ENCODE data around the gene KIF13A. TPM values are rescaled to one million over a fixed set of nuclear protein-coding genes. Genes with fewer than 3 reads are reported as not detected.

KIF13A gene
- total RNA-seq, 1 experiment from 2014 or later, result 60.1 TPM

DNA sequence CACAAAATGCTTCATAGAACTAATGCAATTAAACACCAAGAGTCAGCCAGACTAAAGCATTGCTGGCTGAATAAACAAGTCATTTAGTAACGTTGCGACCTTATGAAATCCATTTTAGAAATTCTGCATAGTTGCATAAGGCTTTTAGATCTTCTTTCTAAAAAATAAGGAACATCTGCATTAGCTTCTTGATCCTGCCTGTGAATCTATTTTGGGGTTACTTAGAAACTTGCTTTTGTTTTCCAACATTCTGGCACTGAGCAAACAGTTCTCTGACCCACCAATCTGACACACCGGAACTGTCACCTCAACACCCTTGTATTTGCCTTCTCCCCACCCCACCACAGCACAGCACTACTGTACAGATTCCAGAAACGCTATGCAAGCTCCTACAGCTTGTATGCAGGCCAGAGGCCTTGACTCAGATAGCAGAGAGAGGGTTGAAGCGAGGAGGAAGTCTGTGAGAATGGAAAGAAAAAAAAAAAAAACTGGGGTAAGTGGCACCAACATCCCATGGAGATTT lies 55.0 kb downstream of the KIF13A start:
- DNase-seq (ENCODE audit: low read depth), result peak; percentile 97

DNA sequence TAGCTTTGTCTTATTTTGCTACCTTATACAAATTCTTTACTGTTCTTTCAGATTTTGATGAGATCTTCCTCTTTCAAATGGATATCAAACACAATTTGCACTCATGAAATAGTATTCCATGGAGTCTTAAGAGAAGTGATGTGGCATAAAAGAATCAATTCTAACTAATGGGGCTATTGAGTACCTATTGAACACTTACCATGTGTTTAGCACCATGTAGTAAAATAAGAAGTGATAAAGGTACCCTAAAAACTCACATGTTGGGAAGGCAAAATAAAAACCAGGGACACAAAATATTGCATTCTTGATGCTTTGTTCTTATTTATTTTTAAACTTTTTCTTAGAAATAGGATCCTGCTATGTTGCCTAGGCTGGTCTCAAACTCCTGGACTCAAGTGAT lies 56.2 kb downstream of the KIF13A start:
- DNase-seq (ENCODE audit: low read depth), result no peak

DNA sequence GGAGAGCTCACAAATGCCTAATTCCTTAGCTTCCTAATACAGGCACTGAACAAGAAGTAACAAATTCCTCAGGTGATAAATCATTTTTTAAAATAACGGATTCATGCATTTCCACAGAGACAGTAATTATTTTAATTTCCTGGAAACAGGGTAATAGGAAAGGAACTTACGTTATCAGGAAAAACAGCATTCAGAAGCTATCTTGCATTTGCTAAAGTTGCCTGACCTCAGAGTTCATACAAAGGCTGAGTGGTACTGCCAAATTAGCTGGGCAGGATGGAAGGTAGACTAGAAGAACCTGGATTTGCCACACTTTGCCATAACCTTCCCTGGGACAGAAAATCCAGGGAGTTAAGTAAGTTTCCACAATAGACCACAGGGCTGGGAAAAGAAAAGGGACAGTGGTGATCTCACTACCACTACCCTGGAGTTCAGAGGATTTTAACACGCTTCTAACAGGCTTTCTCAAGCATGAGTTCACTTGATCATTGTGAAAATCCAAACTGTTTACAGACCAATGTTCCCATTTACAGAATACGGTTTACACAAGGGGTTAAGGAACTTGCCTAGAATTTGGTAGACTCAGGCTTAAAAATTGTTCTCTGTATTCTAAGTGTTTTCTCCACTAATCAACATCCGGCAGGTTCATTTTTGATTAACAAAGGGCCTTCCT lies 57.0 kb downstream of the KIF13A start:
- peak; percentile 70 for DNase-seq (ENCODE audit: low read depth)

DNA sequence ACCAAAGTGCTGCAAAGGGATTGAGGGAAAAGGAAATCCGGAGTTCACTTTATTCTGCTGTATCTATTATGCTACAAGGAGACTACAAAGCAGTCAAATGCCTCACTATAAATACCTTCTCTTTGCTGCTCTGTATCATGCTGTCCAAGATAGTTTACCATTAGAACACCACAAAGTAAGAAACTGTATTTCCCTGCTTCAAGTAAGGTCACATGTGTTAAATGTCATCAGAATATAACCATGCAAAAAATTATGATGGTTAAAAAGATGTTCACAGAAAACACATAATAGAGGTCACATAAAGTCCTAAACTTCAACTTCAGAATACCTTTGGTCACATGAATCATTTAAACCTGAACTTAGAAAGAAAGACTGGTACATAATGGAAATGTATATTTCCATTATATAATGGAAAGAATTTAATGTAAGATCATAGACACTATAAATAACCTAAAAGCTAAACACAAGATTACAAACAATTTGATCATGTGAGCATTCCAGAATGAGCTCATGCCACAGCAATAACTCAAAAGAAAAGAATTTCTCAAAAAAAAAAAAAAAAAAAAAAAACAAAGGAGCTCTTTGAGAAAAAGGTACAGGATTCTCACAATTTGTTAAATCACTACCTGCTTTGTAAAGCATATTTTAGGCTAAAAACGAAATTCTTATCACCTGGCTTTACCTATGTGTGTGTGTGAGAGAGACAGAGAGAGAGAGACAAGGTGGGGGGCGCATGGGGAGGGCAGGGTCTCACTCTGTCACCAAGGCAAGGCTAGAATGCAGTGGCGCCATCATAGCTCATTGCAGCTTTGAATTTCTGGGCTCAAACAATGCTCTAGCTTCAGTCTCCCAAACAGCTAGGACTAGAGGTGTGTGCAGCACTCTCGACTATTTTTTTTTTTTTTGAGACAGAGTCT lies 58.7 kb downstream of the KIF13A start:
- DNase-seq (ENCODE audit: low read depth), result peak; percentile 69

DNA sequence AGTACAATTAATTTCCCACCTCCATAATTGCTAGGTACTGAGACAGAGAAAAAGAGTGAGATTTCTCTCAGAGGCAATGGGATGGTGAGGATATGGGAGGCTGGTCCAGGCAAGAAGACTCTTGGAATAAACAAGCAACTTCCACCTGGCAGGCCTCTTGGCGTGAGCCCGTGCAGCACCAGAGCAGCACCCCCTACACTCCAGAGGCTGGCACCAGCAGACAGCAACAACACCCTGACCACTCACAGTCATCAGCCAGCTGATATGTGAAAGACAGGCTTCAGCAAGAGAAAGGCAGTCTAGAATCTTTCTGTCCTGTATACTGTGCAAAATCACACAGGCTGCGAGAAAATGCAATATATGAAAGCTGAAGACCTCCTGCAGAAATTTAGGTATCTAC lies 59.7 kb downstream of the KIF13A start:
- DNase-seq (ENCODE audit: low read depth), result no peak

DNA sequence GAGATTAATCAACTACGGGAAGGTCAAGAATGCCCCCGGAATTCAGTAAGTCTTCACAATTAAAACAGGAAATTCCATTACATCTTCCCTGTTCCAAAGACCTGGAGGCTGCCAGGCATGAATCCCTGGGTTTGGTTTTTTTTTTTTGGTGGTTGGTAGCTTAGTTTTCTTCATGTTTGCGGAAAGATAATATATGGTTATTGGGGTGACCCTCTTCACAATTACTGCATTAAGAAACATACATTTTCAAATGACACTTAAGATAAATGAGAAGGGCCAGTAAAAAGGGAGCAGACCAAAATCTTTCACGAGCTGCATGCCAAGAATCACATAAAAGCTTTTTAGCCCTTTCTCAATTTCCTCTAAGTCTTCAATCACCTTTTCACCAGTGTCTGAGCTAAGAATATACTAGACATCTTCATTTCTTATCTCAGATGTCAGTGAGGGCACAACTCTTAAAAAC lies 64.0 kb downstream of the KIF13A start:
- peak; percentile 71 for DNase-seq (ENCODE audit: low read depth)

DNA sequence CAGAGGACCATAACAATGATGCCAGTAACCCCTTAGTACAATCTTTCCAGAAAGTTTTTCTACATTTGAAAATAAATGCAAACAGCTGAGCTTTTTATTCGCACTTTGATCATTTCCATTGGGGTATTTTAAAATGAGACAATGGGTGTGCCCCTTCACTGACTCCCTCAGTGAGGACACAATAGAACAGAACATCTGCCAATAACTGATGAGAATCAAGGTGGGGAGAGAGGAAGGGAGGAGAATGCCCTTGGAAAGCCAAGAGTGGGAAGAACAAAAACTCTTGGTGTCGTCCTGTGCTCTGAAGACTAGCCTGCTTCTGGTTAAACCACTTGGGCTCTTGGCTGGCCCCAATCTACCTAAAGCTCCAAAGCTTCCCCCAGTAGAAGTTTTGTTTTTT lies 66.0 kb downstream of the KIF13A start:
- DNase-seq (ENCODE audit: low read depth), result no peak

DNA sequence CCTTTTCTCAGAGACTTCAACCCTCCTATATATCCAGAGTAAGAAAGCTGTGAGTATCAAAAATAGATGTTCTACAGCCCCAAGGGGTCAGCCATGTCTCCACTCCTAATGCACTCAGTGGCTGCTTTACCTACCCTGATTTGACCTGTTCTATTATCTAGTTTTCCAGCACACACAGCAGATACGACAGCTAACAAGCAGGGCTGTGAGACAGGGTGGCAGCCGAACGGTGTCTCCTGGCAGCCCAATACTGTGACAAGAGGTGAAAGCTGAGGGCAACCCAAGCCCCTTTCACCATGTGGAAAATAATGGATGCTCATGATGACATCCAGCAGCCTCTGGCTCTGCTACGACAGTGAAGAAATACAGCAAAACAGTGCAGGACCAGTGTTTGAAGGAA lies 67.9 kb downstream of the KIF13A start:
- no peak for DNase-seq (ENCODE audit: low read depth)

DNA sequence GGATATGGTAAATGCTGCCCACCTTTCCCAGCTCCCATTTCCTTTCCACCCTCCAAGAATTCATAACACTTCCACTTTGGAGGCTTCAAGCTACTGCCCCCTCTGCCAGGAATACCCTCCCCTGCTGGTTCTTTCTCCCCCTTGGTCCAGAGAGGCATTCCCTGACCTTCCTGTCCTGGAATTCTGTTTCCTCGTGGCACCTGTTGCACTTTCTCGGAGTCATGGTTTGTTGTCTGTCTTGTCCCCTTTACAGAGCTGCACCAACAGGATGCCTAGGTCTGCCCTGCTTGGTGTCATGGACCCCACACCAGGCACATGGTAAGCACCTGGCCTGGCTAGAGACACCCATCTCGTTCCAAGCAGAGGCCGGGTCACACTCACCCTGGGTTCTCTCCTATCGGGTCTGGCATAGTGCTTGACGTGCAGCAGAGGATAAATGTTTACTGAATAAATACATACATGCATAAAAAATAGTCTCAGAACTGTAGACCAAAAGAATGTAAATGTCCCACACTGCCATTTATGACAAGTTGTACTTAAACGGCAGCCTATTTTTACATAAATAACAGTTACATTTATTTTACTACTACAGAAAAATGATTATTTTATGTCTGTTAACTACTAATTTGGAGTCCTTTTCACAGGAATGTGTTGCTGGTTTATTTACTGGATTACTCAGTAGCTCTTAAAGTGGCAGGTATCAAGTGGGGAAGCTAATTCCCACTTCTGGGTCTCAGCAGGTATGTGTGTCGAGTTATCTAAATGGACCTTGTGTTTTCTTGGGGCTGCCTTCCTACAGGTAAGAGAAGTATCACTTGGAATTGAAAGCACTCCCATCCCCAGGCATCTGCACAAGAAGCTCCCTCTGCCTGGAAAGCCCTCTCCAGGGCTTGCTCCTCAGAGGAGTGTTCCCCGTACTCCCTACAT lies 69.3 kb downstream of the KIF13A start:
- no peak for DNase-seq (ENCODE audit: low read depth)

DNA sequence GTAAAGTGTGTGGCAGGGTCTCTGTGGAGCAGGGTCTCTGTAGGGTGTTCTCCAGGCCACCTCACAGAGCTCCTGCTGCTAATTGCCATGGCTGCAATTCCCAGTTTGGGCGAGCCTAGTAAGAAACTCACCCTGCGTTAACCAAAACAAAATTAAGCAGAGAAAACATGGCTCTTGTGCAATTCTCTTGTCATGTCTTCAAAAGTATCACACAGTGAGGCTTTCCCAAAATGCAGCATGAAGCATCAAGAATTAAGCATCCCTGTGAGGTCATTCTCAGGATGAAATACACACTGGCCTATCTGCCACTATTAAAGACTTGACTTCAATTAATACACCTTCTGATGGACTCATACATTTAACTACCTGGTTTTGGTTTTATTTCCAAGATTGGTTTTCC lies 72.8 kb downstream of the KIF13A start:
- DNase-seq (ENCODE audit: low read depth), result no peak

DNA sequence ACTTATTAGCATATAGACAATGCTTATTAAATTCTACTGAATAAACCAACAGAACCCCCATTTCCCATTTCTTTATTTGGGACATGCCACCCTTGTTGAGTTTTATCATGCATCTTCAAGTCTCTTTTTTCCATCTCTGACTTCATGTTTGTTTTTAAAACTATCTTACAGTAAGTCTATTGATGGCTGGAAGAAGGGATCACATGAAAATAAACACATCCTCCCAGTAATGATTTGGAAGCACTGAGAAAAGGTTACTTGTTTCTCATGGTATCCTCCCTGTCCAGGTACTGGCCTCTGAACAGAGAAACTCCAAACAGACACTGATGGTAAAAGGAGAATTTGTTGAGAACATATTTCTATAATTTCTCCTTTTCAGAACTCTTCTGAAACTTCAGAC lies 74.9 kb downstream of the KIF13A start:
- DNase-seq (ENCODE audit: low read depth), result no peak

DNA sequence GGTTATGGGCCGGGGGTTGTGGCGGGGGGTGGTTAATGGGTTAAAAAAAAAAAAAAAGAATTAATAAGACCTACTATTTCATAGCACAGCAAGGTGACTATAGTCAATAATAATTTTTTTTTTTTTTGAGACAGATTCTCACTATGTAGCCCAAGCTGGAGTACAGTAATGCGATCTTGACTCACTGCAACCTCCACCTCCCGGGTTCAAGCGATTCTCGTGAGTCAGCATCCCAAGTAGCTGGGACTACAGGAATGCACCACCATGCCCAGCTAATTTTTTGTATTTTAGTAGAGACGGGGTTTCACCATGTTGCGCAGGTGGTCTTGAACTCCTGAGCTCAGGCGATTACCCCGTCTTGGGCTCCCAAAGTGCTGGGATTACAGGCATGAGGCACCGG lies 75.8 kb downstream of the KIF13A start:
- peak; percentile 83 for DNase-seq (ENCODE audit: low read depth)

DNA sequence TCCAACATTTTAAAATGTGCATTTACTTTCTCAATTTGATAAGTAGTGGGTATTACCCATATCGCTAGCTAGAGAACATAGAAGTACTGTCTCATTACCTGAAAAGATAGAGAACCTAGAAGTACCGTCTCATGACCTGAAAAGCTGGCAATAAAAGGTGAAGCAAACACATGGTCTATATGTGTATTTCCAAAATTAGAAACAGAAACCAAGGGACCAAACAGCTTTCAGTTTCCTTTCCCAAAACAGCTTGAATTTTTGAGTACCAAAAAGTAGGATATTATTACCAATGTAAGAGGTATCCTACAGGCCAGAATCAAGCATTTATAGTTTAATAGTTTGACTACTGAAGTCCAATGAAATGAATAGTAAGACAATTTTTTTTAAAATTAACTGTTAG lies 77.2 kb downstream of the KIF13A start:
- DNase-seq (ENCODE audit: low read depth), result peak; percentile 47

DNA sequence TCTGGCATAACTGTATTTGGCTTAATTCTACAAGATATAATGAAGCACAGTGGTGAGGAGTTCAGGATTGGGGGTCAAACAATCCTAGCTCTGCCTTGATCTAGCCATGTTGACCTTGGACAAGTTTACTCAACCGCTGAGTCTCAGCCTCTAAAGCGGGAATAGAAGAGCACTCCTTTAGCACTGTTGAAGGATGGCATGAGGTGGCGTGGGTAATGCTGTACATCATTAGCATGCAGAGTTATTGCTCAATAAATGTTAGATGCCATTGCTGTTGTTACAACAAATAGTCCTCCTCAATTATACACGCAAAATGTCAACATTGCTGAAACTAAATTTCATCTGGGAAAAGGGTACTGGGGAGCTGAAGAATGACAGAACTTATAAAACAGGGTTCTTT lies 78.6 kb downstream of the KIF13A start:
- DNase-seq (ENCODE audit: low read depth), result peak; percentile 60

DNA sequence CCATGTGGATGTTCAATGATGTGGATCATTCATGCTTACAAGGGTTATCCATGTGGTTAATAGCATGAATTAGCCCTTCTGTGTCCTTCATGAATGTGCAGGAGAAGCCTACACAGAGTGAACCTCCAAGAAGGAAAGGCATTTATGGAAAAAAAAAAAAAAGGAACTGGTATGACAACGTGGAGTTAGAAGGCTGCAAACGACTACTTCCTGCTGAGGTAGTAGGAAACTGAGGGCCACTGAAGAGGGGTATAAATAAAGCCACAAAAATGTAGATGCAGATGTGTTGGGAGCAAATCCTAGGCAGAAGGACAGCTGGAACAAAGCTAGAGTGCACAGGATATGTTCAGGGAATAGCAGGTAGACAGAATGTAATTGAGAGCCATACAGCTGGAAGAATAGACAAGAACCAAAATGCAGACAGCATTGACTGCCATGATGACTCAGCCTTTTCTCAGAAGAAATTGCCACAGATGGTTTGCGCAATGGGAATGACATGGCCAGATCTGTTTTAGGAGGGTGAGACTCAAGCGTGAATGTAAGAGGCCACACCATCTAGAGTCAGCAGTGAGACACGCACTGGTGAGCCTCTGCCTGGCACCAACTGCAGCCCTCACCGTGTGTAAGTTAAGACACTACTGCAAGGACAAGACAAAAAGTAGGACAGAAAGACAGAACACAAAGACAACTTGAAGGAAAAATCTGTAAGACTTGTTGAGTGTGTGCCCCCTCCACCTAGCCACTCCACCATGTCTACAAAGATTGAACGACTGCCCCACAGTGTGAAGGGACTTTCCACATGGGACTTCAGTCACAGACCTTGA lies 79.8 kb downstream of the KIF13A start:
- DNase-seq (ENCODE audit: low read depth), result peak; percentile 100

DNA sequence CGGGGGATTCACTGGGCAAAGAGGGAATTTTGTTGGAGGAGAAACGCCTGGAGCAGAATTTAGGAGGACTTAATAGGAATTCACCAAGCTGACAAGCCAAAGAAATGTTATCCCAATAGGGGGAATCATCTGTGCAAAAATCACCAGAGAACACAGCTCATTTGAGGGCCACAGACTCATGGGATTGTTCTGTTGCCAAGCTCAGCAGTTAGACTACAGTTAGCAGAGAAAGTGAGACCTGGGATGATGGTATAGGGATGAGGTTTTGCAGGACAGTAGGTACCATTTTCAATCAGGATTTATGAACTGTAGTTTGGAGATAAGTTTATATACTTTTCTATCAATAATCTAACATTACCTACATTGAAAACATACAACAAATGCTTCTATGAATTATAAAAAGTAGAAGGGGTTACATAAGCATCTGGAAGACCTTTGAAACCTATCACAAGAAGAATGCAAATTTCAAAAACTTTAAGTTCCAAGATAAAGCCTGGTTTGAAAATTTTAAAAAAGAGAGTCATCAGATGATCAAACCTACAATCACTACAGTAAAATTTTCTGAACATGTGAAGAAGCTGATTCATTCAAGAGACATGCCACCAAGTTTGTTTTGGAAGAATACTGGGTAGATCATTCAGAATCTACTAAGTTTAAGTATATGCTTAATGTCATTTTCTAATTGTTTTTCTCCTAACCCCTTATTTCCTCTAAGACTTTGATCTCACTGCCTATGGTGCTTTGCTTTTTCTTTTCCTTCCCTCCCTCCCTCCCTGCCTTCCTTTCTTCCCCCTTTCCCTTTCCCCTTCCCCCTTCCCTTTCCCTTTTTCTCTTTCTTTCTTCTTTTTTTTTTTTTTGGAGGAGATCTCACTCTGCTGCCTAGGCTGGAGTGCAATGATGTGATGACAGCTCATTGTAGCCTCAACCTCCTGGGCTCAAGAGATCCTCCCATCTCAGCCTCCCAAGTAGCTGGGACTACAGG lies 81.5 kb downstream of the KIF13A start:
- DNase-seq (ENCODE audit: low read depth), result peak; percentile 85

DNA sequence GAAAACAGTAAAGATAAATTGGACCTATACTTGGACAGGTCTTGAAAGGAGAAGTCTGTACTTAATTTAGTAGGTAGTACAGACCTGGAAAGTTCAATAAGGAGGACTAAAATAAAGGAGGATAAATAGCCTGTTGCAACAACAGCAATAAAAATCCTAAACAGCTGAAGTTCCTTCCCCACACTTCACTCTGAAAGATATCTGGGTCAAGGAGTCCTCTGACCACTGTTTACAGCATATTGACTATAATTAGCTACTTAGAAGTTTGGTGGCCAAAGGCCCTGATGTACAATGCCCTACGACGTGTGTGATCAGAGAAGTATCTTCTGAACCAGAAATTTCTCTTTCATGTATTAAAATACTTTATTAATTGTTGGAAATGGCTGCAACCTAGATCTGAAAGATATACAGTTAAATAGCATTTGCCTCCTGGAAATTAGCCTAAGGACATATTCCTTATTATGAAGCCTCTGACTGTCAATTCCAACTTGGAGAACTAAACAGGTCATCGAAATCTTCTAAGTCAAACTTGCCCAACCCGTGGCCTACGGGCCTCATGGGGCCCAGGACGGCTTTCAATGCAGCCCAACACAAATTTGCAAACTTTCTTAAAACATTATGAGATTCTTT lies 82.8 kb downstream of the KIF13A start:
- peak; percentile 48 for DNase-seq (ENCODE audit: low read depth)

DNA sequence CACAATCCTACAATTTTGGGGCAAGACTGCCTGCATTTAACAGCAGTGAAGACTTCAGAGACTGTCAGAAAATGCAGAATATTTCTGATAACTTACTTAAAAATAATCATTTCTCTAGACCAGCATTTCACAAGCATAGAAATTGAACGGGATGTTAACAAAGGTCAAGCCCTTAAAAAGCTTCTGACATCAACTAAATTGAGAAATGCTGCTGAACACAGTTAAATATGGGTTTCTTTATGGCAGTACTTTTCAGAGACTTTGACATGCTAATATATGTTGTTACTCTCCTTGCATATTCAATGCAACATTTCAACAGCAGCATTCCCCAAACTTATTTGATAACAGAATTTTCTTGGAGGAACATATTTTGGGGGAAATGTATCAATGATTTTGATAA lies 84.5 kb downstream of the KIF13A start:
- DNase-seq (ENCODE audit: low read depth), result no peak

DNA sequence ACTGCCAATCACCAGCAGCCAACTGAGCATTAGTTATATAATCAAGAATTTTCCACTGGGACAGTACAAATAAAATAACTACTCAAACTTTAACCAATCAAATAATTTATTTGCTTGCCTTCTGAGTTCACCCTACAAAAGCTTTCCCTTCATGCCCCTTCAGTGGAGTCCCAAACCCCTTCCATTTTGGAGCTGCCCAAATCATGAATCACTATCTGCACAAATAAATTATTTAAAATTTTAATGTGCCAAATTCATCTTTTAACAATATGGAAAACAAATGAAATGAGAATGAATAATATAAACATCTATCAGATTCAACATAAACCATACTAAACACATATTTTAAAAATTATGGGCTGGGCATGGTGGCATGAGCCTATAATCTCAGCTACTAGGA lies 85.9 kb downstream of the KIF13A start:
- DNase-seq (ENCODE audit: low read depth), result no peak

Data from M059J (cell line).